Neural cell (in vitro differentiated cells): ENCODE measurements around the gene LRRC39. TPM values are rescaled to one million over a fixed set of nuclear protein-coding genes. Genes with fewer than 3 reads are reported as not detected.

Source experiments
- H2AFZ ChIP-seq: fragments of 200-600, 300-800 bp; sonication (generic), shearing (Covaris generic); 2 replicates; pipeline ENCODE4 v1.6.0; 2014; ENCODE audit warnings: low read depth, mild to moderate bottlenecking, antibody characterized with exemption, low read length, moderate library complexity
- H3F3A ChIP-seq: fragments of 200-600 bp; shearing (Covaris generic); 2 replicates; pipeline ENCODE4 v1.6.1; 2016; ENCODE audit warnings: mild to moderate bottlenecking, moderate library complexity, mixed read lengths, antibody characterized with exemption, low read length; ENCODE audit not compliant: insufficient read depth, poor library complexity, severe bottlenecking
- H3K27ac ChIP-seq: fragments of 200-600, 300-800 bp; sonication (generic), shearing (Covaris generic); 2 replicates; pipeline ENCODE4 v1.5.1; 2014; ENCODE audit warnings: mild to moderate bottlenecking, low read length, moderate library complexity
- H3K27me3 ChIP-seq: fragments of 300-800, 200-600 bp; sonication (generic), shearing (Covaris generic); 2 replicates; pipeline ENCODE4 v1.6.0; 2014; ENCODE audit warnings: mild to moderate bottlenecking, low read depth, low read length, moderate library complexity; ENCODE audit not compliant: insufficient read depth
- H3K36me3 ChIP-seq: fragments of 300-800, 200-600 bp; sonication (generic), shearing (Covaris generic); 2 replicates; pipeline ENCODE4 v1.5.1; 2014; ENCODE audit warnings: mild to moderate bottlenecking, antibody characterized with exemption, low read length, moderate library complexity; ENCODE audit not compliant: insufficient read depth
- H3K4me2 ChIP-seq: fragments of 300-800, 200-600 bp; sonication (generic), shearing (Covaris generic); 2 replicates; pipeline ENCODE4 v1.6.0; 2014; ENCODE audit warnings: mild to moderate bottlenecking, low read length
- H3K4me3 ChIP-seq: fragments of 300-800, 200-600 bp; sonication (generic), shearing (Covaris generic); 2 replicates; pipeline ENCODE4 v1.5.1; 2014; ENCODE audit warnings: mild to moderate bottlenecking, low read length, moderate library complexity
- H3K79me2 ChIP-seq: fragments of 200-600 bp; shearing (Covaris generic); replicated peaks from 2 replicates; pipeline ENCODE4 v1.6.0; 2014; ENCODE audit warnings: mild to moderate bottlenecking, low read length, moderate library complexity; ENCODE audit not compliant: insufficient read depth
- H3K9ac ChIP-seq: fragments of 300-800, 200-600 bp; sonication (generic), shearing (Covaris generic); 2 replicates; pipeline ENCODE4 v1.6.1; 2016; ENCODE audit warnings: mild to moderate bottlenecking, low read length, mixed read lengths
- H3K9me2 ChIP-seq: fragments of 200-600 bp; shearing (Covaris generic); 2 replicates; pipeline ENCODE4 v1.6.1; 2016; ENCODE audit warnings: mild to moderate bottlenecking, low read length, mixed read lengths; ENCODE audit not compliant: insufficient read depth
- H3K9me3 ChIP-seq: fragments of 200-600, 300-800 bp; sonication (generic), shearing (Covaris generic); 2 replicates; pipeline ENCODE4 v1.6.1; 2016; ENCODE audit warnings: mild to moderate bottlenecking, mixed run types, low read length, moderate library complexity, mixed read lengths
- H4K20me1 ChIP-seq: fragments of 200-600 bp; shearing (Covaris generic); 2 replicates; pipeline ENCODE4 v1.6.1; 2016; ENCODE audit warnings: mild to moderate bottlenecking, mixed run types; ENCODE audit not compliant: insufficient read depth
- EP300 ChIP-seq: fragments of 450-650 bp; conservative IDR thresholded peaks from 2 replicates; pipeline ENCODE4 v1.6.1; 2014; ENCODE audit warnings: antibody characterized with exemption, mild to moderate bottlenecking, moderate library complexity; ENCODE audit not compliant: poor library complexity, severe bottlenecking
- EZH2 ChIP-seq: fragments of 200-600, 300-800 bp; shearing (Covaris generic), sonication (generic); IDR thresholded peaks from 2 replicates; pipeline ENCODE4 v1.6.1; 2014; ENCODE audit warnings: antibody characterized with exemption, low read length, borderline replicate concordance, mild to moderate bottlenecking; ENCODE audit not compliant: insufficient read depth, poor library complexity, severe bottlenecking
- MXI1 ChIP-seq: fragments of 450-650 bp; conservative IDR thresholded peaks from 2 replicates; pipeline ENCODE4 v1.6.1; 2014; ENCODE audit warnings: antibody characterized with exemption, mild to moderate bottlenecking; ENCODE audit not compliant: poor library complexity, severe bottlenecking
- POLR2AphosphoS5 ChIP-seq: IDR thresholded peaks from 2 replicates; pipeline ENCODE4 v1.6.1; 2012
- RAD21 ChIP-seq: fragments of 450-650 bp; conservative IDR thresholded peaks from 2 replicates; pipeline ENCODE4 v1.6.1; 2014; ENCODE audit warnings: antibody characterized with exemption, mild to moderate bottlenecking, moderate library complexity
- SMC3 ChIP-seq: fragments of 450-650 bp; conservative IDR thresholded peaks from 2 replicates; pipeline ENCODE4 v1.6.1; 2014; ENCODE audit warnings: antibody characterized with exemption, mild to moderate bottlenecking, moderate library complexity; ENCODE audit not compliant: poor library complexity
- TAF1 ChIP-seq: IDR thresholded peaks from 2 replicates; pipeline ENCODE4 v1.6.1; 2012; ENCODE audit warnings: low read depth
- polyA plus RNA-seq: library from polyadenylated mRNA; depleted of rRNA; stranded (reverse); fragments of >200 nt; gene quantifications from 2 replicates; pipeline ENCODE4 v1.2.3, GENCODE V29; 2014
- TF ChIP-seq, protein P1 (sequence below): fragments of 450-650 bp; IDR thresholded peaks from 2 replicates; pipeline ENCODE4 v1.5.1; 2014; ENCODE audit warnings: antibody characterized with exemption, mild to moderate bottlenecking, moderate library complexity; ENCODE audit not compliant: poor library complexity, severe bottlenecking
- TF ChIP-seq, protein P2 (sequence below): IDR thresholded peaks from 2 replicates; pipeline ENCODE4 v1.6.1; 2012; ENCODE audit warnings: borderline replicate concordance

LRRC39 gene
- polyA plus RNA-seq, 1 donor from 2014 or later: 8.0 TPM

DNA sequence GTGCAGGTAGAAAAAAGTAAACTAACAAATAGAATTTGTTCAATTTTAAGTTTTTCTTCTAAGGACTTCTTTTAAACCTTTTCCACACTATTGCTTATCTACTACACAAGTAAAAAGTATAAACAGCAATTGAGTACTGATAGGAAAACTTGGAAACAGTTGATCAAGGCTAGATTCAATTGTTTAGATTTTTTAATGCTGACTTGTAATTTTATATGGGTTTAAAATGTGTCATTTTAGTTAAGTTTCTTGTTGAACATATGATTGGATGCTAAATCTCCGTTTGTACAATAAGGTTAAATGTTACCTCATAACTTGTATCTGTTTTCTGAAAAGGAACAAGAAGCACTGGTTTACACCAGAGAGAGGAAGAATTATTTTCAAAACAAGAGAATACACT is 50.8 kb downstream of the LRRC39 start:
- Histone ChIP-seq H3K27ac (no peak overlapping the region), H3K4me2 (no peak overlapping the region), H3K9me3 (no peaks in the 10 kb centered on the region), H3K9ac (no peak overlapping the region), H3K4me3 (no peak overlapping the region), H3K9me2 (no peaks in the 10 kb centered on the region), H3K79me2 (peaks cover 16% of the 10 kb centered on the region), H3K36me3 (no peaks in the 10 kb centered on the region), H4K20me1 (no peaks in the 10 kb centered on the region), H3K27me3 (no peaks in the 10 kb centered on the region), H3F3A (no peaks in the 10 kb centered on the region), H2AFZ (no peak overlapping the region)
- no peak for TF ChIP-seq EZH2
- no peak for TF ChIP-seq SMC3
- no peak for TF ChIP-seq EP300
- no peak for TF ChIP-seq RAD21
- no peak for TF ChIP-seq MXI1
- no peak for TF ChIP-seq TAF1
- TF ChIP-seq, protein P1, sequence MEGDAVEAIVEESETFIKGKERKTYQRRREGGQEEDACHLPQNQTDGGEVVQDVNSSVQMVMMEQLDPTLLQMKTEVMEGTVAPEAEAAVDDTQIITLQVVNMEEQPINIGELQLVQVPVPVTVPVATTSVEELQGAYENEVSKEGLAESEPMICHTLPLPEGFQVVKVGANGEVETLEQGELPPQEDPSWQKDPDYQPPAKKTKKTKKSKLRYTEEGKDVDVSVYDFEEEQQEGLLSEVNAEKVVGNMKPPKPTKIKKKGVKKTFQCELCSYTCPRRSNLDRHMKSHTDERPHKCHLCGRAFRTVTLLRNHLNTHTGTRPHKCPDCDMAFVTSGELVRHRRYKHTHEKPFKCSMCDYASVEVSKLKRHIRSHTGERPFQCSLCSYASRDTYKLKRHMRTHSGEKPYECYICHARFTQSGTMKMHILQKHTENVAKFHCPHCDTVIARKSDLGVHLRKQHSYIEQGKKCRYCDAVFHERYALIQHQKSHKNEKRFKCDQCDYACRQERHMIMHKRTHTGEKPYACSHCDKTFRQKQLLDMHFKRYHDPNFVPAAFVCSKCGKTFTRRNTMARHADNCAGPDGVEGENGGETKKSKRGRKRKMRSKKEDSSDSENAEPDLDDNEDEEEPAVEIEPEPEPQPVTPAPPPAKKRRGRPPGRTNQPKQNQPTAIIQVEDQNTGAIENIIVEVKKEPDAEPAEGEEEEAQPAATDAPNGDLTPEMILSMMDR: no peak

DNA sequence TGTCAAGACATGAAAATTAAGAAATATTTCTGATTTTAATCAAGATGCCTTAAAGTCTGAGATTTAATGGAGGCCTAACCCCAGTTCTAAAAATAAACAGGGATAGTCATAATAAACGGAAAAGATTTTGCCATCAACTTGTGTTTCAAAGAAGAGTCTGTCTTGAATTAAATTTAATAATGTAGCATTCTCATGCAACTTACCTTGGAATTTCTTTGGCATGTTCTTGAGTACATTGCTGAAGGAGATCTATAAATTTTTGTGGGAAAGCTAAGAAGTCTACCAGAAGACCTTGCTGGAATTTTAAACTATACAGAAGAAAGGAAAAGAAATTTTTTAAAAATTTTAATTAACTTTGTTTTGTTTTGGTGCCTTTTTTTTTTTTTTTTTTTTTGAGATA is 55.9 kb downstream of the LRRC39 start:
- no peak overlapping the region for H2AFZ ChIP-seq

More for the DNA sequence above, 55.9 kb downstream of the LRRC39 start:
- Histone ChIP-seq H3K27ac (no peak overlapping the region), H3K9me2 (no peaks in the 10 kb centered on the region), H3K27me3 (no peaks in the 10 kb centered on the region), H3K9ac (no peak overlapping the region), H3K79me2 (no peaks in the 10 kb centered on the region), H3K9me3 (no peaks in the 10 kb centered on the region), H3K36me3 (no peaks in the 10 kb centered on the region), H3K4me3 (no peak overlapping the region), H3K4me2 (no peak overlapping the region), H3F3A (no peaks in the 10 kb centered on the region), H4K20me1 (no peaks in the 10 kb centered on the region)
- TF ChIP-seq POLR2AphosphoS5: no peak
- no peak for TF ChIP-seq SMC3
- TF ChIP-seq TAF1: no peak
- TF ChIP-seq MXI1: no peak
- TF ChIP-seq, protein P1: no peak
- TF ChIP-seq, protein P2, sequence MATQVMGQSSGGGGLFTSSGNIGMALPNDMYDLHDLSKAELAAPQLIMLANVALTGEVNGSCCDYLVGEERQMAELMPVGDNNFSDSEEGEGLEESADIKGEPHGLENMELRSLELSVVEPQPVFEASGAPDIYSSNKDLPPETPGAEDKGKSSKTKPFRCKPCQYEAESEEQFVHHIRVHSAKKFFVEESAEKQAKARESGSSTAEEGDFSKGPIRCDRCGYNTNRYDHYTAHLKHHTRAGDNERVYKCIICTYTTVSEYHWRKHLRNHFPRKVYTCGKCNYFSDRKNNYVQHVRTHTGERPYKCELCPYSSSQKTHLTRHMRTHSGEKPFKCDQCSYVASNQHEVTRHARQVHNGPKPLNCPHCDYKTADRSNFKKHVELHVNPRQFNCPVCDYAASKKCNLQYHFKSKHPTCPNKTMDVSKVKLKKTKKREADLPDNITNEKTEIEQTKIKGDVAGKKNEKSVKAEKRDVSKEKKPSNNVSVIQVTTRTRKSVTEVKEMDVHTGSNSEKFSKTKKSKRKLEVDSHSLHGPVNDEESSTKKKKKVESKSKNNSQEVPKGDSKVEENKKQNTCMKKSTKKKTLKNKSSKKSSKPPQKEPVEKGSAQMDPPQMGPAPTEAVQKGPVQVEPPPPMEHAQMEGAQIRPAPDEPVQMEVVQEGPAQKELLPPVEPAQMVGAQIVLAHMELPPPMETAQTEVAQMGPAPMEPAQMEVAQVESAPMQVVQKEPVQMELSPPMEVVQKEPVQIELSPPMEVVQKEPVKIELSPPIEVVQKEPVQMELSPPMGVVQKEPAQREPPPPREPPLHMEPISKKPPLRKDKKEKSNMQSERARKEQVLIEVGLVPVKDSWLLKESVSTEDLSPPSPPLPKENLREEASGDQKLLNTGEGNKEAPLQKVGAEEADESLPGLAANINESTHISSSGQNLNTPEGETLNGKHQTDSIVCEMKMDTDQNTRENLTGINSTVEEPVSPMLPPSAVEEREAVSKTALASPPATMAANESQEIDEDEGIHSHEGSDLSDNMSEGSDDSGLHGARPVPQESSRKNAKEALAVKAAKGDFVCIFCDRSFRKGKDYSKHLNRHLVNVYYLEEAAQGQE: no peak
- TF ChIP-seq EZH2: no peak
- no peak for TF ChIP-seq EP300
- no peak for TF ChIP-seq RAD21
